HG03095 (cell line): ENCODE measurements around the gene PHC2.

Experiments used
- ATAC-seq: cut with Tn5 transposase; IDR thresholded peaks from one replicate; pipeline ENCODE4 v1.9.1; 2021; ENCODE audit warnings: moderate library complexity; ENCODE audit not compliant: unreplicated experiment

The PHC2 gene

GRCh38 chr1:33426916-33427315 is 4.0 kb downstream of the PHC2 start:
- no peak for ATAC-seq

GRCh38 chr1:33425900-33426299 is 5.0 kb downstream of the PHC2 start:
- ATAC-seq: no peak

- ATAC-seq: no peak
Observed at GRCh38 chr1:33424610-33425009, 6.3 kb downstream of the PHC2 start.

- no peak for ATAC-seq
Observed at GRCh38 chr1:33424205-33424604, 6.7 kb downstream of the PHC2 start.

GRCh38 chr1:33420870-33421775 is 9.8 kb downstream of the PHC2 start:
- ATAC-seq: no peak

GRCh38 chr1:33418811-33419210 is 12.1 kb downstream of the PHC2 start:
- no peak for ATAC-seq

- ATAC-seq: no peak
Observed at GRCh38 chr1:33414879-33415278, 16.0 kb downstream of the PHC2 start.

GRCh38 chr1:33410091-33410701 is 20.7 kb downstream of the PHC2 start:
- ATAC-seq: no peak

- no peak for ATAC-seq
Observed at GRCh38 chr1:33408093-33408436, 22.8 kb downstream of the PHC2 start.

GRCh38 chr1:33407352-33408092 is 23.4 kb downstream of the PHC2 start:
- no peak for ATAC-seq

- ATAC-seq: no peak
Observed at GRCh38 chr1:33402206-33402605, 28.7 kb downstream of the PHC2 start.

GRCh38 chr1:33401471-33401870 is 29.4 kb downstream of the PHC2 start:
- ATAC-seq: no peak

GRCh38 chr1:33400153-33400911 is 30.6 kb downstream of the PHC2 start:
- ATAC-seq: no peak

GRCh38 chr1:33399375-33399774 is 31.5 kb downstream of the PHC2 start:
- no peak for ATAC-seq

- ATAC-seq: no peak
Observed at GRCh38 chr1:33397994-33398393, 32.9 kb downstream of the PHC2 start.

- no peak for ATAC-seq
Observed at GRCh38 chr1:33397125-33397506, 33.8 kb downstream of the PHC2 start.

GRCh38 chr1:33396188-33397124 is 34.4 kb downstream of the PHC2 start:
- ATAC-seq: no peak

GRCh38 chr1:33394770-33395169 is 36.1 kb downstream of the PHC2 start:
- no peak for ATAC-seq

GRCh38 chr1:33393991-33394390 is 36.9 kb downstream of the PHC2 start:
- ATAC-seq: no peak

- no peak for ATAC-seq
Observed at GRCh38 chr1:33393524-33393923, 37.4 kb downstream of the PHC2 start.
